ENCODE measurements around the gene KCNQ1. TPM values are rescaled to one million over a fixed set of nuclear protein-coding genes. Genes with fewer than 3 reads are reported as not detected.

KCNQ1 gene
- total RNA-seq, 1 experiment from 2014 or later = 10.7 TPM

- TF ChIP-seq SP1 (IDR thresholded peaks at IDR 0.05; ENCODE audit: low read depth) (no peak), ELF1 (IDR thresholded peaks at IDR 0.05; ENCODE audit: borderline replicate concordance, low read depth) (no peak), RAD21 (IDR thresholded peaks at IDR 0.05; ENCODE audit: low read depth) (no peak), EZH2phosphoT487 (IDR thresholded peaks at IDR 0.05; ENCODE audit: borderline replicate concordance) (no peak), ZFX (IDR thresholded peaks at IDR 0.05) (no peak), ZBTB33 (IDR thresholded peaks at IDR 0.05; ENCODE audit: extremely low read depth, insufficient replicate concordance, low read length) (no peak), EZH2 (IDR thresholded peaks at IDR 0.05) (no peak)
These were observed 30.2 kb upstream of the KCNQ1 start (continued) for GRCh38 chr11:2414616-2415015.

GRCh38 chr11:2415171-2415570 is 29.6 kb upstream of the KCNQ1 start:
- no peak for ATAC-seq
- Histone ChIP-seq H3K27me3 (ENCODE audit: insufficient read depth, low read length) (no peaks in the 10 kb centered on the region), H3K9me3 (ENCODE audit: control insufficient read depth in 1 of 2, insufficient read depth in 1 of 2, low read depth in 1 of 2, low read length in 2 of 2) (no peaks in the 10 kb centered on the region), H2AFZ (ENCODE audit: low read depth, low read length, poor library complexity, severe bottlenecking) (no peak overlapping the region), H3K79me2 (ENCODE audit: insufficient read depth, low read length) (no peaks in the 10 kb centered on the region), H4K20me1 (ENCODE audit: insufficient read depth) (no peaks in the 10 kb centered on the region), H3K9ac (ENCODE audit: low read length) (no peak overlapping the region), H3K27ac (ENCODE audit: low read depth, low read length) (no peak overlapping the region), H3K4me3 (replicated peaks in 1 of 2; ENCODE audit: low read depth in 1 of 2, low read length in 2 of 2) (no peak overlapping the region), H3K4me2 (ENCODE audit: low read length) (no peak overlapping the region), H3K36me3 (ENCODE audit: control insufficient read depth in 1 of 2, insufficient read depth in 2 of 2, low read length in 2 of 2) (no peaks in the 10 kb centered on the region), H3K4me1 (ENCODE audit: control insufficient read depth in 1 of 2, insufficient read depth in 2 of 2, low read length in 2 of 2) (peaks cover 0 to 5% of the 10 kb centered on the region in 2 experiments; a peak in 2 of 4 replicates), H3K9me2 (ENCODE audit: insufficient read depth) (no peaks in the 10 kb centered on the region)
- intact Hi-C loops (cut with micrococcal nuclease) = no loop called here
- ChIA-PET POLR2A (no interaction called here), CTCF (no interaction called here), RAD21 (ENCODE audit: low non-redundant PET in 1 of 2, low total read pairs in 2 of 2, uncharacterized antibody in 2 of 2, unreplicated experiment in 2 of 2) (no interaction called here)
- TF ChIP-seq EGR1 (IDR thresholded peaks at IDR 0.05; ENCODE audit: low read depth) (no peak), YY1 (IDR thresholded peaks at IDR 0.05; ENCODE audit: extremely low read depth, insufficient replicate concordance, low read depth, low read length) (no peak), ZBTB33 (IDR thresholded peaks at IDR 0.05; ENCODE audit: extremely low read depth, insufficient replicate concordance, low read length) (no peak), REST (IDR thresholded peaks at IDR 0.05; ENCODE audit: low read depth) (no peak), EZH2phosphoT487 (IDR thresholded peaks at IDR 0.05; ENCODE audit: borderline replicate concordance) (no peak), ZNF274 (IDR thresholded peaks at IDR 0.05; ENCODE audit: low read depth, low read length) (no peak), ELF1 (IDR thresholded peaks at IDR 0.05; ENCODE audit: borderline replicate concordance, low read depth) (no peak), ZFX (IDR thresholded peaks at IDR 0.05) (no peak), POLR2AphosphoS5 (IDR thresholded peaks at IDR 0.05; ENCODE audit: low read depth, low read length) (no peak)
- TF ChIP-seq, protein P1, sequence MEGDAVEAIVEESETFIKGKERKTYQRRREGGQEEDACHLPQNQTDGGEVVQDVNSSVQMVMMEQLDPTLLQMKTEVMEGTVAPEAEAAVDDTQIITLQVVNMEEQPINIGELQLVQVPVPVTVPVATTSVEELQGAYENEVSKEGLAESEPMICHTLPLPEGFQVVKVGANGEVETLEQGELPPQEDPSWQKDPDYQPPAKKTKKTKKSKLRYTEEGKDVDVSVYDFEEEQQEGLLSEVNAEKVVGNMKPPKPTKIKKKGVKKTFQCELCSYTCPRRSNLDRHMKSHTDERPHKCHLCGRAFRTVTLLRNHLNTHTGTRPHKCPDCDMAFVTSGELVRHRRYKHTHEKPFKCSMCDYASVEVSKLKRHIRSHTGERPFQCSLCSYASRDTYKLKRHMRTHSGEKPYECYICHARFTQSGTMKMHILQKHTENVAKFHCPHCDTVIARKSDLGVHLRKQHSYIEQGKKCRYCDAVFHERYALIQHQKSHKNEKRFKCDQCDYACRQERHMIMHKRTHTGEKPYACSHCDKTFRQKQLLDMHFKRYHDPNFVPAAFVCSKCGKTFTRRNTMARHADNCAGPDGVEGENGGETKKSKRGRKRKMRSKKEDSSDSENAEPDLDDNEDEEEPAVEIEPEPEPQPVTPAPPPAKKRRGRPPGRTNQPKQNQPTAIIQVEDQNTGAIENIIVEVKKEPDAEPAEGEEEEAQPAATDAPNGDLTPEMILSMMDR (IDR thresholded peaks at IDR 0.05 in 2 of 3, conservative IDR thresholded peaks at IDR 0.05 in 1 of 3; ENCODE audit: borderline replicate concordance in 1 of 3, insufficient read depth in 1 of 3, low read depth in 2 of 3, low read length in 2 of 3) = no peak
- no TSS peak for BruUV-seq (replicated peaks)
- no peak for DNase-seq (ENCODE audit: low read depth, low spot score)
